ENCODE results near the gene RBPJ. TPM values are rescaled to one million over a fixed set of nuclear protein-coding genes. Genes with fewer than 3 reads are reported as not detected.

RBPJ gene
- total RNA-seq, 4 donors from 2014 or later = 67.1 to 80.2 (median 76.5) TPM

DNA sequence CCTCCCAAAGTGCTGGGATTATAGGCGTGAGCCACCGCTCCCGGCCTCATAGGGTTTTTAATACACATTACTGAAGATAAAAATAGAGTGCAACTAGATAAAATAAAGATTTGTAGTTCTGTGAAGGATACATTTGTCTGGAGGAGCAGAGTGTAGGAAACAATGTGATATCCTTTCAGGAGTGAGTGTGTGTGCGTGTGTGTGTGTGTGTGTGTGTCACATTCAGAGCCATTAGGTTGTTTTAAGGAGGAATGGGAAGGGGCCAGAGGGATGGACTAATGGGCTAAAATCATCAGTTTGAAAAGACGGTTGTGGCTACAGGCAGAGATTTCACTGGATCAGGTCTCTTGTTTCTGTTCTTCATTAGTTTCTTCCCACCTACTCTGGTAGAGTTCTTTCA, 40.0 kb downstream of the RBPJ start:
- H3K4me3 ChIP-seq = no peak overlapping the region

DNA sequence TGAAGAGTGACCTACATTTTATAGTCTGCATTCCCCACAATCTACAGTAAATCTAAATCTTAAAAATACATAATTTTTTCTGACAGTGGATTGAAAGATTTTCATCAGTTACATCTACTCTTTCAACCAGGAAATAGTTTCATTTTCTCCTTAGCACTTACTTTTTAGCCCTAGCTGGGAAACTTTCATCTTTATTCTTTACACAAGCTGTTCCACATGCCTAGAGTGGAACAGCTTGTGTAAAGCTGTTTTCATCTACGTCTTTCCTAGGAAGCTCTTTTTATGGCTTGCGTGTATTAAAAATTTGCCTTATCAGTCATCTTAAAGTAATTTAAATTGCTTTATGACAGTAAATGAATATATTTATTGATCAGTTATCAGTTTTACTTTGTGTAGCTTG, 40.5 kb downstream of the RBPJ start:
- no peak overlapping the region for H3K4me3 ChIP-seq
- no peaks in the 10 kb centered on the region for H3K27me3 ChIP-seq
- 81 to 88% methylated on average over 2 of the region's 2 CpGs for WGBS, 2 donors
- no peak for DNase-seq (ENCODE audit: low spot score in 2 of 2)
- H3K9me3 ChIP-seq = no peaks in the 10 kb centered on the region
- peaks cover 0 to under 1% (median 0%) of the 10 kb centered on the region in 3 donors for H3K36me3 ChIP-seq
- peaks cover 0 to 35% (median 7%) of the 10 kb centered on the region in 4 donors for H3K4me1 ChIP-seq
- TF ChIP-seq CTCF (IDR thresholded peaks at IDR 0.05) (no peak), EP300 (IDR thresholded peaks at IDR 0.05) (no peak), POLR2A (IDR thresholded peaks at IDR 0.05) (no peak)
- no peak overlapping the region for H3K27ac ChIP-seq

More for the DNA sequence above, 40.0 kb downstream of the RBPJ start:
- Histone ChIP-seq H3K9me3 (no peaks in the 10 kb centered on the region), H3K4me1 (peaks cover 0 to 39% (median 10%) of the 10 kb centered on the region in 4 donors), H3K27ac (no peak overlapping the region), H3K27me3 (no peaks in the 10 kb centered on the region), H3K36me3 (no peaks in the 10 kb centered on the region)
- TF ChIP-seq POLR2A (IDR thresholded peaks at IDR 0.05) = no peak
- TF ChIP-seq EP300 (IDR thresholded peaks at IDR 0.05) = no peak
- TF ChIP-seq CTCF (IDR thresholded peaks at IDR 0.05) = no peak
- no peak for DNase-seq (ENCODE audit: low spot score in 2 of 2)
- WGBS, 2 donors = 81 to 83% methylated on average over 5 of the region's 5 CpGs

DNA sequence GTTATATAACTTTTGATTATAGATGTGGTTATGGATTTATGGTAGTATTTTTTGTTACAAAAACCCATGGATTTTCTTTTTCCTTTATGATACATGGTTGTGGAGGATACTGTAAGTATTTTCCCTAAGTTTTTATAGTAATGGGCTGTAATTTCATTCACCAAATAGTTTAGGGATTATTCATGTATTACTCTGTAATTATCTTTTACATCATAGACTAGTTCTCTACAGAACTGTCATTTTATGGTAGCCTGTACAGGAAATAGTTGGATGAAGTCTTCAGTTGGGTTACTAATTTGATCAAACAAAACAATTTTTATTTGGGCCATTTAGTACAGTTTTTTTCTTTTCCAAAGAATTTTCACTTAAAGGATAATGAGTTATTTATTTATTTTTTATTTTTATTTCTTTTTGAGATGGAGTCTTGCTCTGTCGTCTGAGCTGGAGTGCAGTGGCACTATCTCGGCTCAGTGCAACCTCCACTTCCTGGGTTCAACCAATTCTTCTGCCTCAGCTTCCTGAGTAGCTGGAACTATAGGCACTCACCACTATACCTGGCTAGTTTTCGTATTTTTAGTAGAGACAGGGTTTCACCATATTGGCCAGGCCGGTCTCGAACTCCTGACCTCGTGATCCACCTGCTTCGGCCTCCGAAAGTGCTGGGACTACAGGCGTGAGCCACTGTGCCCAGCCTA, 42.1 kb downstream of the RBPJ start:
- H3K4me1 ChIP-seq = peaks cover 0 to 48% (median 9%) of the 10 kb centered on the region in 4 donors
- H3K27ac ChIP-seq = no peak overlapping the region
- H3K27me3 ChIP-seq = no peaks in the 10 kb centered on the region
- DNase-seq (ENCODE audit: low spot score in 2 of 2) = no peak
- TF ChIP-seq CTCF (IDR thresholded peaks at IDR 0.05) (no peak), EP300 (IDR thresholded peaks at IDR 0.05) (no peak), POLR2A (IDR thresholded peaks at IDR 0.05) (no peak)
- peaks cover 0 to 9% (median 0%) of the 10 kb centered on the region in 3 donors for H3K36me3 ChIP-seq
- no peaks in the 10 kb centered on the region for H3K9me3 ChIP-seq
- no peak overlapping the region for H3K4me3 ChIP-seq
- WGBS, 2 donors = 93 to 96% methylated on average over 9 of the region's 9 CpGs

GRCh38 chr4:26365537-26366150, 44.8 kb downstream of the RBPJ start:
- no peaks in the 10 kb centered on the region for H3K9me3 ChIP-seq
- no peak for DNase-seq (ENCODE audit: low spot score in 2 of 2)
- H3K27me3 ChIP-seq = no peaks in the 10 kb centered on the region
- H3K4me1 ChIP-seq = peaks cover 0 to 65% (median 18%) of the 10 kb centered on the region in 4 donors
- no peak overlapping the region for H3K27ac ChIP-seq
- no peak for TF ChIP-seq CTCF (IDR thresholded peaks at IDR 0.05)
- TF ChIP-seq POLR2A (IDR thresholded peaks at IDR 0.05) = no peak
- TF ChIP-seq EP300 (IDR thresholded peaks at IDR 0.05) = no peak
- peaks cover 0 to 9% (median 0%) of the 10 kb centered on the region in 3 donors for H3K36me3 ChIP-seq
- no peak overlapping the region for H3K4me3 ChIP-seq
- 81 to 91% methylated on average over 1 of the region's 1 CpG for WGBS, 2 donors

GRCh38 chr4:26367811-26368210, 47.0 kb downstream of the RBPJ start:
- no peak for TF ChIP-seq CTCF (IDR thresholded peaks at IDR 0.05)
- no peak for TF ChIP-seq POLR2A (IDR thresholded peaks at IDR 0.05)
- no peak for TF ChIP-seq EP300 (IDR thresholded peaks at IDR 0.05)
- Histone ChIP-seq H3K36me3 (peaks cover 0 to 9% (median 0%) of the 10 kb centered on the region in 3 donors), H3K27me3 (no peaks in the 10 kb centered on the region), H3K4me1 (peaks cover 0 to 54% (median 19%) of the 10 kb centered on the region in 4 donors), H3K4me3 (no peak overlapping the region), H3K9me3 (no peaks in the 10 kb centered on the region), H3K27ac (no peak overlapping the region)
- WGBS, 2 donors = 14% methylated on average over 1 of the region's 1 CpG
- DNase-seq (ENCODE audit: low spot score in 2 of 2) = no peak

Measured in tibial nerve (tissue), 4 donors.